ENCODE data around the gene NIP7.
"Not testable (repeated sequence)": the region's sequence is repeated elsewhere in the genome, so short reads cannot be mapped to it uniquely, and the experiment has no call there.

NIP7 gene

GRCh38 chr16:69346683-69347082 lies 7.1 kb downstream of the NIP7 start:
- peak in 2 of 4 experiments; percentile 23 to 29 for DNase-seq

GRCh38 chr16:69348222-69348621 lies 8.7 kb downstream of the NIP7 start:
- DNase-seq = no peak

GRCh38 chr16:69349536-69349935 lies 10.0 kb downstream of the NIP7 start:
- DNase-seq = no peak

- no peak for DNase-seq
These were observed 11.1 kb downstream of the NIP7 start for GRCh38 chr16:69350536-69351133.

- no peak for DNase-seq
These were observed 11.9 kb downstream of the NIP7 start, which contains the start of gene TMED6 for GRCh38 chr16:69351309-69352027. TMED6 (minus strand) TSS chr16:69351786; CDS start chr16:69351753, 33 bp downstream.

GRCh38 chr16:69360070-69360469 lies 20.5 kb downstream of the NIP7 start:
- DNase-seq = not testable (repeated sequence)

GRCh38 chr16:69363281-69363717 lies 23.7 kb downstream of the NIP7 start:
- no peak for DNase-seq

GRCh38 chr16:69364088-69364487 lies 24.5 kb downstream of the NIP7 start:
- no peak for DNase-seq

- no peak for DNase-seq
These were observed 26.3 kb downstream of the NIP7 start for GRCh38 chr16:69365901-69366300.

GRCh38 chr16:69366431-69366830 lies 26.9 kb downstream of the NIP7 start:
- no peak for DNase-seq

GRCh38 chr16:69367980-69368379 lies 28.4 kb downstream of the NIP7 start:
- no peak for DNase-seq

- DNase-seq = no peak
These were observed 29.3 kb downstream of the NIP7 start for GRCh38 chr16:69368866-69369265.

- no peak for DNase-seq
These were observed 32.0 kb downstream of the NIP7 start for GRCh38 chr16:69371564-69371963.

- no peak for DNase-seq
These were observed 33.4 kb downstream of the NIP7 start for GRCh38 chr16:69373019-69373418.

- DNase-seq = no peak
These were observed 37.0 kb downstream of the NIP7 start for GRCh38 chr16:69376393-69377059.

GRCh38 chr16:69378036-69378435 lies 38.5 kb downstream of the NIP7 start:
- no peak for DNase-seq

GRCh38 chr16:69378760-69379159 lies 39.2 kb downstream of the NIP7 start:
- no peak for DNase-seq

GRCh38 chr16:69381231-69381630 lies 41.7 kb downstream of the NIP7 start:
- peak in 3 of 4 experiments; percentile 11 to 37 (median 30) for DNase-seq

GRCh38 chr16:69382421-69382820 lies 42.8 kb downstream of the NIP7 start:
- DNase-seq = no peak

GRCh38 chr16:69384974-69385373 lies 45.4 kb downstream of the NIP7 start:
- no peak for DNase-seq

- DNase-seq = no peak
These were observed 47.0 kb downstream of the NIP7 start for GRCh38 chr16:69386596-69386995.

Measured in suppressor macrophage (primary cell).